ENCODE results near the gene TELO2.

TELO2 gene

DNA sequence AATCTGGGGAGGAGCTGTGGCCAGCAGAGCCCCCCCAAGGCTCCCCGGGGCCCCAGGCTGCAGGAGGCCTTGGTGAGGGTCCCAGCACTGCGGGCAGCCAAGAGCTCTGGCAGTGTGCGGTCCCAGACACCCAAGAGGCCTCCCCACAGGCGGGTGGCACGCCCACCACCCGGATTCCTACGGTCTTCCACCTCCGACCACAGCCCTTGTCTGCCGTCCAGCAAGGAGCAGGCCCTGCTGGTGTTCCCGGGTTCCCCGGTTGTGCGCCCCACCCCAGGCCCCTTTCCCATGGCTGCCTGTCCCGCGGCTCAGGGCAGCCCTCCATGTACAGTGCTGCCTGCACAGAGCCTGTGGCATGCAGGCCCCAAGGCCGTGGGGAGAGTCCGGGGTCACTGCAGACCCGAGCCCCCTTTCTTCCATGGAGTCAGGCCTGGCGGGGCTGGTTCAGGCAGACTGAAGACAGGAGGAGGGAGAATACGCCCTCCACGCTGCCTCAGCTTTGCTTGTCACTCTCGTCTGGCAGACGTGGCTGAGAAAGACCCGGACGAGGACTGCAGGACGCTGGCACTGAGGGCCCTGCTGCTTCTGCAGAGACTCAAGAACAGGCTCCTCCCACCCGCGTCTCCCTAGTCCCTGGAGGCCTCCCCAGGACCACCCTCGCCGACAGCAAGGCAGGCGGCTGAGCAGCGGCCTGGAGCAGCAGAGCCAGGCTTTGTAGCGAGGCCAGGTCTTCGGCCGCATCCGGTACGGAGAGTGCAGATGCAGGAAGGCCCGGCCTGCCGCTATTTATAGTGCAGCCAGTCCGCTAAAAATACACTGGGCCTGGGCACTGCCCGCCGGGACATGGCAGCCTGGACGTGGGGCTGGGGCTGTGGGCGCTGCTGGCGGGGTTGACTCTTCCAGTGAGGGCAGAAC lies 16.4 kb downstream of the TELO2 start:
- H3K36me3 ChIP-seq (ENCODE audit: insufficient read depth), result no peaks in the 10 kb centered on the region
- no peak overlapping the region for H3K27ac ChIP-seq

DNA sequence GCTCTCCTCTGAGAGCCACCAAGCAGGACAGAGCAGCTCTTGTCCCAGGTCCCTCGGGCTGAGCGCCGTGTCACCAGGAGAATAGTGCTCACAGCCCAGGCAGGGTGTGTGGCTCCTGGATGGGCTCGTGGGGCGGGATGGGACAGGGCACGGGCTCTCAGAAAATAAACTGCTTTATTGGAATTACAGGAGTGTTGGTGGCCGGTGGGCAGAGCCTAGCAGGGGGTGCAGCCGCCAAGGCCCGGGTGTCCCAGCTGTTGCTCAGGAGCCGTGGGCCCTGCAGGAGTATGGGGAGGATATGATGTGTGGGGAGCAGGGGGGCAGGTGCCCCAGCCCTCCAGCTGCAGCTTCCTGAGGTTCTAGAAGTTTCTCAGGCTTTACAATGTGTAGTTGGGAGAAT lies 17.1 kb downstream of the TELO2 start:
- Histone ChIP-seq H3K4me1 (ENCODE audit: low read depth, poor library complexity, severe bottlenecking) (no peaks in the 10 kb centered on the region), H3K27ac (no peak overlapping the region), H2AFZ (ENCODE audit: low read depth) (no peak overlapping the region), H3K4me2 (no peak overlapping the region), H3K36me3 (ENCODE audit: insufficient read depth) (no peaks in the 10 kb centered on the region), H3K4me3 (IDR thresholded peaks at IDR 0.05; ENCODE audit: insufficient read depth, low read depth, low read length) (no peak overlapping the region), H3K27me3 (ENCODE audit: insufficient read depth, low read depth) (no peaks in the 10 kb centered on the region), H3K9ac (no peak overlapping the region), H4K20me1 (ENCODE audit: insufficient read depth) (no peaks in the 10 kb centered on the region), H3K79me2 (ENCODE audit: insufficient read depth, low read depth) (no peaks in the 10 kb centered on the region)
- TF ChIP-seq, protein P1, sequence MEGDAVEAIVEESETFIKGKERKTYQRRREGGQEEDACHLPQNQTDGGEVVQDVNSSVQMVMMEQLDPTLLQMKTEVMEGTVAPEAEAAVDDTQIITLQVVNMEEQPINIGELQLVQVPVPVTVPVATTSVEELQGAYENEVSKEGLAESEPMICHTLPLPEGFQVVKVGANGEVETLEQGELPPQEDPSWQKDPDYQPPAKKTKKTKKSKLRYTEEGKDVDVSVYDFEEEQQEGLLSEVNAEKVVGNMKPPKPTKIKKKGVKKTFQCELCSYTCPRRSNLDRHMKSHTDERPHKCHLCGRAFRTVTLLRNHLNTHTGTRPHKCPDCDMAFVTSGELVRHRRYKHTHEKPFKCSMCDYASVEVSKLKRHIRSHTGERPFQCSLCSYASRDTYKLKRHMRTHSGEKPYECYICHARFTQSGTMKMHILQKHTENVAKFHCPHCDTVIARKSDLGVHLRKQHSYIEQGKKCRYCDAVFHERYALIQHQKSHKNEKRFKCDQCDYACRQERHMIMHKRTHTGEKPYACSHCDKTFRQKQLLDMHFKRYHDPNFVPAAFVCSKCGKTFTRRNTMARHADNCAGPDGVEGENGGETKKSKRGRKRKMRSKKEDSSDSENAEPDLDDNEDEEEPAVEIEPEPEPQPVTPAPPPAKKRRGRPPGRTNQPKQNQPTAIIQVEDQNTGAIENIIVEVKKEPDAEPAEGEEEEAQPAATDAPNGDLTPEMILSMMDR (conservative IDR thresholded peaks at IDR 0.05; ENCODE audit: low read depth, low read length), result no peak

More for the DNA sequence above, 16.4 kb downstream of the TELO2 start:
- no peak overlapping the region for H2AFZ ChIP-seq (ENCODE audit: low read depth)
- TF ChIP-seq, protein P1 (conservative IDR thresholded peaks at IDR 0.05; ENCODE audit: low read depth, low read length), result no peak
- no peak overlapping the region for H3K4me3 ChIP-seq (IDR thresholded peaks at IDR 0.05; ENCODE audit: insufficient read depth, low read depth, low read length)
- H3K79me2 ChIP-seq (ENCODE audit: insufficient read depth, low read depth), result no peaks in the 10 kb centered on the region
- no peaks in the 10 kb centered on the region for H4K20me1 ChIP-seq (ENCODE audit: insufficient read depth)
- no peak overlapping the region for H3K4me2 ChIP-seq
- no peaks in the 10 kb centered on the region for H3K4me1 ChIP-seq (ENCODE audit: low read depth, poor library complexity, severe bottlenecking)
- H3K9ac ChIP-seq, result no peak overlapping the region
- H3K27me3 ChIP-seq (ENCODE audit: insufficient read depth, low read depth), result no peaks in the 10 kb centered on the region

DNA sequence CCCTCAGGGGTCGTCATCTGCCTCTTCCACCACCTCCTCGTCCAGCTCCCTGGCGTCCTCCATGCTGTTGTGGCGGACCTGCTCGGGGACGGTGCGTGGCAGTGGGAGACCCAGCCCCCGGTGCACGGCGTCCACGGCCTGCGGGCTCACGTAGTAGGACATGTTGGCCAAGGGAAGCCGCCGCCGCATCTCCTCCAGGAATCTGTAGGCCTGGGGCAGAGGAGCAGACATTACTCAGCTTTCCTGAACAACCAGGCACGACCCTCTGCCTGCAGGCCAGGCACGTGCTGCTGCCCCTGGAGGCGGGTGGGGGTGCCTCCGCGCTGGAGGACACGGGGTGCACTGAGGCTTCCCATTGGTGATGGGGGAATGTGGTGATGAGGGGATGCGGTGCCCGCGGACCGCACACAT lies 17.8 kb downstream of the TELO2 start:
- Histone ChIP-seq H2AFZ (ENCODE audit: low read depth) (no peak overlapping the region), H3K27me3 (ENCODE audit: insufficient read depth, low read depth) (no peaks in the 10 kb centered on the region), H3K9ac (no peak overlapping the region), H3K27ac (no peak overlapping the region), H3K79me2 (ENCODE audit: insufficient read depth, low read depth) (no peaks in the 10 kb centered on the region), H3K36me3 (ENCODE audit: insufficient read depth) (no peaks in the 10 kb centered on the region), H3K4me1 (ENCODE audit: low read depth, poor library complexity, severe bottlenecking) (no peaks in the 10 kb centered on the region), H3K4me2 (no peak overlapping the region), H4K20me1 (ENCODE audit: insufficient read depth) (no peaks in the 10 kb centered on the region), H3K4me3 (IDR thresholded peaks at IDR 0.05; ENCODE audit: insufficient read depth, low read depth, low read length) (no peak overlapping the region)
- TF ChIP-seq, protein P1 (conservative IDR thresholded peaks at IDR 0.05; ENCODE audit: low read depth, low read length), result no peak

DNA sequence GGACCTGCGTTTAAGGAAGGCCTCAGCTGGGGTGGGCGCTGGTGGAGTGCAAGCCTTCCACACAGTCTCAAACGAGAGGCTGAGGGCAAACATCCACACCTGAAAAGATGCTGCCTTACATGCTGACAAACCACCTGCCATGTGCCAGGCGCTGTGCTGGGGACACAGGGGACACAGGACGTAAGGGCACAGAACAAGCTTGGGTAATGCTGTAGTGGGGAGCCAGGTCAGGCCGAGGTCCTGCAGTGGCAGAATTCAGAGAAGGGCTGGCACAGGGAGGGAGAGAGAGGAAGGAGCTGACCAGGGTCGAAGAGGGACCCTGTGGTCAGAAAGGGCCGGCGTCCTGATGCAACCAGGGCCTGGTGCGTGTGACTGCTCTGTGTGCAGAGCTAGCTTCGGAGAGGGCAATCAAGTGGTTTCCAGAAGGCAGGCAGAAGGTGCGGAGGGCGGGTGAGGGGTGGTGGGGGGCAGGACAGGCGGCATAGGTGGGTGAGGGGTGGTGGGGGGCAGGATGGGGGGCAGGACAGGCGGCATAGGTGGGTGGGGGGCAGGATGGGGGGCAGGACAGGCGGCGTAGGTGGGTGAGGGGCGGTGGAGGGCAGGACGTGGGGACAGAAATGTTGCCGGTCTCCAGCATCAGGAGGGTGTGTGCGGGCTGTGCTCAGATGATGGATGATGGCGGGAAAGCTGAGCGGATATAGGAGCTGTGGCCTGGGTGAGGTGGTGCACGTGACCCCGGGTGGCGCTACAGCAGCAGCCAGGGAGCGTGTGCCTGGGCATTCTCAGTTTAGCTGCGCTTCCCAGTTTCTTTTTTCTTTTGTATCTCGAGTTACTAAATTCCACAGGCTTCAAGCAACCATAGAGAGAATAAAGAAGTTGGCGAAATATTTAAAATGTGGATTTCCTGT lies 18.8 kb downstream of the TELO2 start:
- H3K27ac ChIP-seq, result no peak overlapping the region
- no peak overlapping the region for H3K4me2 ChIP-seq
- H3K79me2 ChIP-seq (ENCODE audit: insufficient read depth, low read depth), result no peaks in the 10 kb centered on the region
- no peak overlapping the region for H3K4me3 ChIP-seq (IDR thresholded peaks at IDR 0.05; ENCODE audit: insufficient read depth, low read depth, low read length)
- H3K9ac ChIP-seq, result no peak overlapping the region
- TF ChIP-seq, protein P1 (conservative IDR thresholded peaks at IDR 0.05; ENCODE audit: low read depth, low read length), result no peak
- no peak overlapping the region for H2AFZ ChIP-seq (ENCODE audit: low read depth)
- H3K27me3 ChIP-seq (ENCODE audit: insufficient read depth, low read depth), result no peaks in the 10 kb centered on the region
- H3K4me1 ChIP-seq (ENCODE audit: low read depth, poor library complexity, severe bottlenecking), result no peaks in the 10 kb centered on the region
- H3K36me3 ChIP-seq (ENCODE audit: insufficient read depth), result no peaks in the 10 kb centered on the region
- H4K20me1 ChIP-seq (ENCODE audit: insufficient read depth), result no peaks in the 10 kb centered on the region
